ENCODE data around the gene DLG4.

DLG4 gene

GRCh38 chr17:7211491-7212273 is 8.0 kb downstream of the DLG4 start:
- TF ChIP-seq CTCF (IDR thresholded peaks at IDR 0.05; ENCODE audit: low read depth, low read length), result no peak
- no peak overlapping the region for H3K4me3 ChIP-seq (ENCODE audit: low read depth, low read length)

GRCh38 chr17:7208754-7209460 is 10.7 kb downstream of the DLG4 start:
- TF ChIP-seq CTCF (IDR thresholded peaks at IDR 0.05; ENCODE audit: low read depth, low read length), result no peak
- no peak overlapping the region for H3K4me3 ChIP-seq (ENCODE audit: low read depth, low read length)

- H3K4me3 ChIP-seq (ENCODE audit: low read depth, low read length), result no peak overlapping the region
- no peak for TF ChIP-seq CTCF (IDR thresholded peaks at IDR 0.05; ENCODE audit: low read depth, low read length)
These were observed 11.5 kb downstream of the DLG4 start for GRCh38 chr17:7208027-7208571.

GRCh38 chr17:7207120-7208001 is 12.3 kb downstream of the DLG4 start:
- no peak overlapping the region for H3K4me3 ChIP-seq (ENCODE audit: low read depth, low read length)

GRCh38 chr17:7205561-7205960 is 14.1 kb downstream of the DLG4 start:
- peak overlapping the region; percentile 57 for H3K4me3 ChIP-seq (ENCODE audit: low read depth, low read length)
- no peak for TF ChIP-seq CTCF (IDR thresholded peaks at IDR 0.05; ENCODE audit: low read depth, low read length)

More at GRCh38 chr17:7207120-7208001, 12.3 kb downstream of the DLG4 start:
- TF ChIP-seq CTCF (IDR thresholded peaks at IDR 0.05; ENCODE audit: low read depth, low read length), result no peak

GRCh38 chr17:7204828-7205461 is 14.7 kb downstream of the DLG4 start:
- H3K4me3 ChIP-seq (ENCODE audit: low read depth, low read length), result peak overlapping the region; percentile 57
- no peak for TF ChIP-seq CTCF (IDR thresholded peaks at IDR 0.05; ENCODE audit: low read depth, low read length)

All from WI38 (cell line).